DND-41 (cell line): ENCODE data around the gene SIPA1.

ENCODE experiments used
- ATAC-seq: fragments of 200-7000 bp; cut with Tn5 transposase; 3 replicates; pipeline ENCODE4 v1.9.1; 2021; ENCODE audit warnings: low read depth; ENCODE audit not compliant: insufficient read depth
- DNase-seq: peaks from one replicate; pipeline ENCODE4 v3.0.0-alpha.2; 2020
- H2AFZ ChIP-seq: 2 replicates; pipeline ENCODE4 v1.6.0; 2012; ENCODE audit warnings: low read depth, low read length
- H3K27ac ChIP-seq: 2 replicates; pipeline ENCODE4 v1.5.1; 2012; ENCODE audit warnings: low read length, inconsistent platforms
- H3K27me3 ChIP-seq: fragments of 200-600 bp; sonication (generic); 2 replicates; pipeline ENCODE4 v1.6.0; 2012; ENCODE audit warnings: low read length, mild to moderate bottlenecking, inconsistent platforms; ENCODE audit not compliant: insufficient read depth, poor library complexity
- H3K36me3 ChIP-seq: 2 replicates; pipeline ENCODE4 v1.5.1; 2012; ENCODE audit warnings: low read length, inconsistent platforms; ENCODE audit not compliant: insufficient read depth
- H3K4me1 ChIP-seq: 2 replicates; pipeline ENCODE4 v1.5.1; 2012; ENCODE audit warnings: mild to moderate bottlenecking, low read length; ENCODE audit not compliant: insufficient read depth
- H3K4me2 ChIP-seq: 2 replicates; pipeline ENCODE4 v1.6.0; 2012; ENCODE audit warnings: mild to moderate bottlenecking, moderate library complexity, low read length, inconsistent platforms; ENCODE audit not compliant: insufficient read depth
- H3K4me3 ChIP-seq, 2 experiments: fragments of 200-600 bp in 1 of 2; shearing (Covaris generic) in 1 of 2; 2 replicates each; pipeline ENCODE4 v1.5.1; 2012 to 2016; ENCODE audit warnings: inconsistent platforms in 2 of 2, low read length in 2 of 2, mild to moderate bottlenecking in 2 of 2, low read depth in 1 of 2, moderate library complexity in 1 of 2
- H3K79me2 ChIP-seq: 2 replicates; pipeline ENCODE4 v1.6.0; 2012; ENCODE audit warnings: low read length, inconsistent platforms; ENCODE audit not compliant: insufficient read depth
- H3K9ac ChIP-seq: 2 replicates; pipeline ENCODE4 v1.6.0; 2012; ENCODE audit warnings: low read depth, mild to moderate bottlenecking, inconsistent platforms, low read length, moderate library complexity
- H3K9me3 ChIP-seq: 2 replicates; pipeline ENCODE4 v1.5.1; 2012; ENCODE audit warnings: low read length, moderate library complexity, mild to moderate bottlenecking, inconsistent platforms; ENCODE audit not compliant: insufficient read depth, severe bottlenecking
- H4K20me1 ChIP-seq: 2 replicates; pipeline ENCODE4 v1.6.0; 2012; ENCODE audit warnings: low read length; ENCODE audit not compliant: insufficient read depth
- EZH2 ChIP-seq: IDR thresholded peaks from 3 replicates; pipeline ENCODE4 v1.6.1; 2012; ENCODE audit warnings: borderline replicate concordance, low read depth, mild to moderate bottlenecking, moderate library complexity, low read length, inconsistent platforms; ENCODE audit not compliant: severe bottlenecking
- TF ChIP-seq, protein P1 (sequence below): IDR thresholded peaks from 2 replicates; pipeline ENCODE4 v1.5.1; 2012; ENCODE audit warnings: borderline replicate concordance, low read length, moderate library complexity, mild to moderate bottlenecking; ENCODE audit not compliant: poor library complexity, severe bottlenecking; ENCODE audit errors: extremely low read depth

Gene SIPA1

DNA sequence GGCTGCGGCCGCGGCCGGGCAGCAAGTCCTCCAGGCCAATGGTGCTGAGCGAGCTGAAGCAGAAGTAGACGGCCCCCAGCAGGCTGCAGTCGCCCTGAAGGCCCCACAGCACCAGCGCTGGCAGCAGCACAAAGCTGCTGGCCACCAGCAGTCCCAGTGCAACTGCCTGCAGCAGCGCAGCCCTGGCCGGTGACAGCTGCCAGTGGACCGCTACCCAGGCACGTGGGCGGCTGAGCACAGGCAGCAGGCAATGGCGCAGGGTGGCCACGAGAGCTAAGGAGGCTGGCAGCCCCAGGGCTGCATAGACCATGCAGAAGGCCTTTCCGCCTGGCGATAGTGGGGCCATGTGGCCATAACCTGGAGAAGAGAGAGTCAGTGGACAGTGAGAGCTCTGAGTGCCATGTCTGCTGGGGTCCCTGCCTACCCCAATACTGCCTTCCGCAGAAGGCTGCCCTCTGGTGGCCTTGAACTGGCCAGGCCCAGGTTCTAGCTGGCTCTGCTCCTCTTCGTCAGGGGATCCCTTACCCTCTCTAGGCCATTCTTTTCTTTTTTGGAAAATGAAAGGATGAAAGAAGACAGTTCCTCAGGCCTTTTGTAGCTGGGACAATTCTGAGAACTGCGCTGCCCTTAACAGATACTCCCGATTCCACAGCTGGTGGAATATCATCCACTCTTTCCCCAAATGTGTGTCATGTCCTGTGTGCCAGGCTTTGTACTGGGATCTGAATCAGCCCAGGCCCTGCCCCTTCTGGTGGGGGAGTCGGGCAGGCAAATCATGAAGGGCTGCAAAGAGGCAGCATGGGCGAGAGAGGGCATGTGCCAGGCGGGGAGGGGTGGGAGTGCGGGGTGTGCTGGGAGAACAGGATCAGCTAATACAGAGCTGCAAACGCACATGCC is 44.1 kb upstream of the SIPA1 start:
- TF ChIP-seq, protein P1, sequence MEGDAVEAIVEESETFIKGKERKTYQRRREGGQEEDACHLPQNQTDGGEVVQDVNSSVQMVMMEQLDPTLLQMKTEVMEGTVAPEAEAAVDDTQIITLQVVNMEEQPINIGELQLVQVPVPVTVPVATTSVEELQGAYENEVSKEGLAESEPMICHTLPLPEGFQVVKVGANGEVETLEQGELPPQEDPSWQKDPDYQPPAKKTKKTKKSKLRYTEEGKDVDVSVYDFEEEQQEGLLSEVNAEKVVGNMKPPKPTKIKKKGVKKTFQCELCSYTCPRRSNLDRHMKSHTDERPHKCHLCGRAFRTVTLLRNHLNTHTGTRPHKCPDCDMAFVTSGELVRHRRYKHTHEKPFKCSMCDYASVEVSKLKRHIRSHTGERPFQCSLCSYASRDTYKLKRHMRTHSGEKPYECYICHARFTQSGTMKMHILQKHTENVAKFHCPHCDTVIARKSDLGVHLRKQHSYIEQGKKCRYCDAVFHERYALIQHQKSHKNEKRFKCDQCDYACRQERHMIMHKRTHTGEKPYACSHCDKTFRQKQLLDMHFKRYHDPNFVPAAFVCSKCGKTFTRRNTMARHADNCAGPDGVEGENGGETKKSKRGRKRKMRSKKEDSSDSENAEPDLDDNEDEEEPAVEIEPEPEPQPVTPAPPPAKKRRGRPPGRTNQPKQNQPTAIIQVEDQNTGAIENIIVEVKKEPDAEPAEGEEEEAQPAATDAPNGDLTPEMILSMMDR: peak; percentile 81
- TF ChIP-seq EZH2: no peak
- Histone ChIP-seq H3K9ac (no peak overlapping the region), H3K36me3 (peaks cover 48% of the 10 kb centered on the region), H3K79me2 (no peaks in the 10 kb centered on the region), H3K27ac (no peak overlapping the region), H2AFZ (no peak overlapping the region), H3K27me3 (no peaks in the 10 kb centered on the region), H4K20me1 (no peaks in the 10 kb centered on the region; the same call in 1 of the 2 replicates), H3K9me3 (no peaks in the 10 kb centered on the region), H3K4me1 (no peaks in the 10 kb centered on the region), H3K4me3 (no peak overlapping the region), H3K4me2 (no peak overlapping the region)
- peak; percentile 59 for DNase-seq
- peak; percentile 77 for ATAC-seq

DNA sequence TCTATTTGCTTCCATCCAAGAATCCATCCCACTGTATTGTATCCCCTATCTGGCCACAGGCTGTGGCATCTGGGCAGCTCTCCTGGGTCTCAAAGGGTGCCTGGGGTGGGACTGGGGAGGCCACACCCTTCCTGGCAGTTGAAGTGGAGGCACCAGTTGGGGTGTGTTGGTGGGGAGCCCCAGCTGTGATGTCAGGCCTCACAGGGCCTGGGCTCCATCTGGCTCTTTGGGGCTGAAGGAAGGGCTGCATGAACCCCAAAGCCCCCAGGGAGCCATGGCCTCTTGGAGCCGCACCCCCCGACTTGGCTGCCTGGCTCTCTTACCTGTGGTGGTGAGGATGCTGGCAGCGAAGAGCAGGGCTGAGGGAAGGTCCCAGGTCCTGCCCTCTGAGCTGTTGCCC is 42.8 kb upstream of the SIPA1 start:
- TF ChIP-seq, protein P1: no peak
- TF ChIP-seq EZH2: no peak
- no peak overlapping the region for H3K9ac ChIP-seq
- peaks cover 46% of the 10 kb centered on the region for H3K36me3 ChIP-seq
- no peaks in the 10 kb centered on the region for H3K4me1 ChIP-seq
- H2AFZ ChIP-seq: no peak overlapping the region
- no peaks in the 10 kb centered on the region for H3K79me2 ChIP-seq
- no peaks in the 10 kb centered on the region; the same call in 1 of the 2 replicates for H4K20me1 ChIP-seq
- H3K9me3 ChIP-seq: no peaks in the 10 kb centered on the region
- no peak overlapping the region for H3K27ac ChIP-seq
- H3K4me2 ChIP-seq: no peak overlapping the region
- ATAC-seq: peak; percentile 5; the same call in 1 of the 3 replicates
- no peak overlapping the region for H3K4me3 ChIP-seq
- H3K27me3 ChIP-seq: no peaks in the 10 kb centered on the region
- DNase-seq: no peak

DNA sequence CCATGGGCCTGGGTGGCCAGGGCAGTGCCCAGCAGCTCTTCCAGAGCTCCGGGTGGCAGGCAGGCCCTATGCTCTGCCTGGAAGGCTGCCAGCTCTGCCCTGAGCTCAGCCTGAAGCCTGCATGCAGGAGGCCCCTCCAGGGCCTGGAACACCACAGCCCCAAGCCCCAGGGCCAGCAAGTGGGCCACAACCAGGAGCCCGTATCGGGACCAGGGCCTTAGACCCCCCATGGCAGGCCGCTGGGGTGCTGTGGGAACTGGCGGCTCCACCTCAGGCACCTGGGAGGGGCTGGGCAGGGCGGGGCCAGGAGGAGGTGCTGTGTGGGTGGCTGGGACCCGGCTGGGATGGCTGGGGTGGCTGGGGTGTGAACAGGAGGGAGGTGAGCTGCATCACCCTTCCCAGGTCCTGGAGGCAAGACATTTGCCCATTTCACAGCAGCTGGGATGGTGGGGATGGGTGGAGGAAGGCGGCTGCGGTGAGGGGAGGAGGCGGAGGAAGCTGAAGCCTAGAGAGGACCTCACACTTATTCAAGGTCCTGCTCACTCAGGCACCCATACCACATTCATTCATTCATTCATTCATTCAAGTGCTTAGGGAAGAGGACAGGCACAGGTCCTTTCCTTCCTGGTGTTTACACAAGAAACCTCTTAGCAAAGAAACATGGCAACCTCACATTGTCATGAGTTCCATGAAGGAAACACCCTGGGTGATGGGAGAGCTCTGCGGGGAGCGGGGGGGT is 42.2 kb upstream of the SIPA1 start, which contains the start of gene KCNK7:
Gene KCNK7 (minus strand): TSS at position 258 of the 739 bp plus-strand sequence. CDS start 28 bp downstream, at position 230.
- Histone ChIP-seq H3K36me3 (peaks cover 40% of the 10 kb centered on the region), H3K27me3 (no peaks in the 10 kb centered on the region), H3K79me2 (no peaks in the 10 kb centered on the region), H3K27ac (no peak within 1 kb of the TSS), H3K9ac (no peak within 1 kb of the TSS), H3K4me3 (no peak within 1 kb of the TSS), H4K20me1 (no peaks in the 10 kb centered on the region; the same call in 1 of the 2 replicates), H3K4me1 (no peaks in the 10 kb centered on the region), H3K9me3 (no peaks in the 10 kb centered on the region), H2AFZ (no peak within 1 kb of the TSS), H3K4me2 (no peak within 1 kb of the TSS)
- ATAC-seq: 0 out of 3 replicates have a peak, but pooled peaks have one; percentile 1
- TF ChIP-seq, protein P1: no peak
- TF ChIP-seq EZH2: no peak
- no peak for DNase-seq
